IgD-negative memory B cell (primary cell): Measurements from ENCODE around the gene UBE2N. TPM values are rescaled to one million over a fixed set of nuclear protein-coding genes. Genes with fewer than 3 reads are reported as not detected.

Experiments used
- H3K27ac Mint-ChIP-seq, 3 donors: one replicate each; pipeline ENCODE4 v1.8.0; 2020 to 2022; ENCODE audit warnings: mild to moderate bottlenecking in 3 of 3, mixed read lengths in 3 of 3, moderate library complexity in 1 of 3
- H3K27me3 Mint-ChIP-seq: one replicate; pipeline ENCODE4 v1.8.0; 2021; ENCODE audit warnings: mixed read lengths
- H3K36me3 Mint-ChIP-seq: one replicate; pipeline ENCODE4 v1.8.0; 2020; ENCODE audit warnings: mild to moderate bottlenecking, mixed read lengths
- H3K4me1 Mint-ChIP-seq, 3 donors: one replicate each; pipeline ENCODE4 v1.8.0; 2020 to 2022; ENCODE audit warnings: mixed read lengths in 3 of 3, mild to moderate bottlenecking in 1 of 3
- H3K4me3 Mint-ChIP-seq, 4 donors: one replicate each; pipeline ENCODE4 v1.8.0; 2020 to 2022; ENCODE audit warnings: mild to moderate bottlenecking in 4 of 4, mixed read lengths in 4 of 4, moderate library complexity in 3 of 4
- H3K9me3 Mint-ChIP-seq, 3 donors: one replicate each; pipeline ENCODE4 v1.8.0; 2020 to 2021; ENCODE audit warnings: mixed read lengths in 3 of 3, mild to moderate bottlenecking in 1 of 3
- polyA plus RNA-seq: library from polyadenylated mRNA; unstranded; fragments of 300-500 nt; fragmentation: Illumina TruSeq; gene quantifications from one replicate; pipeline ENCODE4 v1.2.3, GENCODE V29; 2021

The UBE2N gene, protein sequence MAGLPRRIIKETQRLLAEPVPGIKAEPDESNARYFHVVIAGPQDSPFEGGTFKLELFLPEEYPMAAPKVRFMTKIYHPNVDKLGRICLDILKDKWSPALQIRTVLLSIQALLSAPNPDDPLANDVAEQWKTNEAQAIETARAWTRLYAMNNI
- 245 TPM for polyA plus RNA-seq

DNA sequence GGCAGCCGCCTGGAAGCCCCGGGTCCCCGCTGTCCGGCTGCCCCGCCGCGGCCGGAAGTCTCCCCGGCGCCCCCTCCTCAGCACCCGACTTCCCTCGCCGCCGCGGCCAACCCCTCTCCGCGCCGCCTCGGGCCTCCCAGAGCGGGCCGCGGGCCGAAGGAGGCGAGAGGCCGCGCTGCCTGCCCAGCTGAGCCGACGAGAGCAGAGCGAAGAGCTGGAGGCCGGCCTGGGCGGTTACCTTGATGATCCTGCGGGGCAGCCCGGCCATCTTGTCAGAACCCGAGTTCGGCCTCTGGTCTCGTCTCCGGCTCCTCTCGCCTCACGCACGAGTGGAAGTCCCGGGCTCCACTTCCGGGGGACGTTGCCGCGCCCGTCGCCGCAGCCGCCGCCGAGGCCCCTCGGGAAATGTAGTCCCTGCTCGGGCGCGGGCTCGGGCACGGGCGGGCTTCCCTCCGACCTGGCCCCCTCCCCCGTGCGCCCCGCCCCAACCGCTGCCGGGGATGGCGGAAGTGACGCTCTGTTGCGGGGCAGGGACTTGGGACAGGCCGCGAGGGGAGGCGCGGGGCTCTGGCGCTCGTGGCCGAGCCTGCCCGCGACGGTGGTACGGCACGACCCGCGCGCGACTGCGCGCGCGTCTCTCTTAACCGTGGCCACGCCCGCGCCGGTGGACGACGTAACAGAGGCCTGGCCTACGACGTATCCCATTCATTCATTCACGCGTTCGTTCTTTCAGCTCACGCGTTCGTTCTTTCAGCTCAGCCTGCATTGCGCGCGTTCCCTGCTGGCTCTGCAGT is at the start of gene UBE2N:
UBE2N (minus strand) TSS at position 331 of the 794 bp plus-strand sequence; CDS start at position 268, 63 bp downstream.
- Mint-ChIP-seq H3K9me3 (no peaks in the 10 kb centered on the region), H3K4me1 (peaks cover 31 to 47% (median 40%) of the 10 kb centered on the region in 3 donors), H3K27me3 (no peaks in the 10 kb centered on the region), H3K27ac (peak within 1 kb of the TSS; percentile 90 to 97 (median 93)), H3K36me3 (no peaks in the 10 kb centered on the region), H3K4me3 (peak within 1 kb of the TSS; percentile 94 to 99 (median 98))

DNA sequence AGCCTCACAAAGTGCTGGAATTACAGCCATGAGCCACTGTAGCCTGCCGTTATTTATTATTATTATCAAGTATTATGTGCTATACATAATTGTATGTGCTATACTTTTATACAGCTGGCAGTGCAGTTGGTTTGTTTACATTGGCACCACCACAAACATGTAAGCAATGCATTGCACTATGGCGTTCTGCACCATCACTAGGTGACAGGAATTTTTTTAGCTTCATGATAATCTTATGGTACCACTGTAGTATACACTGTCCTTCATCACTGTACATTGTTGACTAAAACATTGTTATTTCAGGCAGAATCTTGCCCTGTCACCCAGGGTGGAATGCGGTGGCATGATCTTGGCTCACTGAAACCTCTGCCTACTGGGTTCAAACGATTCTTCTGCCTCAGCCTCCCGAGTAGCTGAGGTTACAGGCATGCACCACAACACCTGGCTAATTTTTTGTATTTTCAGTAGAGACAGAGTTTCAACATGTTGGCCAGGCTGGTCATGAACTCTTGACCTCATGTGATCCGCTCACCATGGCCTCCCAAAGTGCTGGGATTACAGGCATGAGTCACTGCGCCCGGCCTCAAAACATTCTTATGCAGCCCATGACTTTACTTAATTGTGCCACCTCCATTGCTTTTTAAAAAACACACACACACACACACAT is 42.7 kb upstream of the UBE2N start:
- H3K9me3 Mint-ChIP-seq: no peaks in the 10 kb centered on the region
- H3K27me3 Mint-ChIP-seq: no peaks in the 10 kb centered on the region
- H3K4me1 Mint-ChIP-seq: no peaks in the 10 kb centered on the region
- H3K36me3 Mint-ChIP-seq: peaks cover 4% of the 10 kb centered on the region
- no peak overlapping the region for H3K4me3 Mint-ChIP-seq
- H3K27ac Mint-ChIP-seq: peak overlapping the region in 1 of 3 donors; percentile 74

- no peaks in the 10 kb centered on the region for H3K4me1 Mint-ChIP-seq
- peaks cover 6% of the 10 kb centered on the region for H3K36me3 Mint-ChIP-seq
- no peaks in the 10 kb centered on the region for H3K9me3 Mint-ChIP-seq
- no peak overlapping the region for H3K4me3 Mint-ChIP-seq
- H3K27me3 Mint-ChIP-seq: no peaks in the 10 kb centered on the region
- H3K27ac Mint-ChIP-seq: no peak overlapping the region
Observed at GRCh38 chr12:93483151-93483807, 41.5 kb upstream of the UBE2N start.

DNA sequence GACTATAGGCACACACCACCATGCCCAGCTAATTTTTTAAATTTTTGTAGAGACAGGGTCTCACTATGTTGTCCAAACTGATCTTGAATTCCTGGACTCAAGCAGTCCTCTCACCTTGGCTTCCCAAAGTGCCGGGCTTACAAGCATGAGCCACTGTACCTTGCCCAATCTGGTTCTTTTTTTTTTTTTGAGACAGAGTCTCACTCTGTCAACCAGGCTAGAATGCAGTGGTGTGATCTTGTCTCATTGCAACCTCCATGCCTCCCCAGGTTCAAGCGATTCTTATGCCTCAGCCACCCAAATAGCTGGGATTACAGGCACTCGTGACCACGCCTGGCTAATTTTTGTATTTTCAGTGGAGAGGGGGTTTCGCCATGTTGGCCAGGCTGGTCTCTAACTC is 41.0 kb upstream of the UBE2N start:
- Mint-ChIP-seq H3K4me3 (no peak overlapping the region), H3K36me3 (peaks cover 6% of the 10 kb centered on the region), H3K9me3 (no peaks in the 10 kb centered on the region), H3K27me3 (no peaks in the 10 kb centered on the region), H3K4me1 (no peaks in the 10 kb centered on the region), H3K27ac (no peak overlapping the region)

- H3K27ac Mint-ChIP-seq: no peak overlapping the region
- peaks cover 2% of the 10 kb centered on the region for H3K36me3 Mint-ChIP-seq
- H3K9me3 Mint-ChIP-seq: no peaks in the 10 kb centered on the region
- peaks cover 0 to 5% (median 0%) of the 10 kb centered on the region in 3 donors for H3K4me1 Mint-ChIP-seq
- H3K27me3 Mint-ChIP-seq: no peaks in the 10 kb centered on the region
- H3K4me3 Mint-ChIP-seq: no peak overlapping the region
Observed at GRCh38 chr12:93476555-93476954, 34.8 kb upstream of the UBE2N start.

- Mint-ChIP-seq H3K27ac (peak overlapping the region in 1 of 3 donors; percentile 89), H3K36me3 (no peaks in the 10 kb centered on the region), H3K4me3 (peak overlapping the region in 2 of 4 donors; percentile 14 to 31), H3K4me1 (peaks cover 22 to 24% (median 23%) of the 10 kb centered on the region in 3 donors), H3K9me3 (no peaks in the 10 kb centered on the region), H3K27me3 (no peaks in the 10 kb centered on the region)
Observed at GRCh38 chr12:93469386-93469785, 27.6 kb upstream of the UBE2N start.

- no peaks in the 10 kb centered on the region for H3K27me3 Mint-ChIP-seq
- peak overlapping the region; percentile 90 to 97 (median 95) for H3K27ac Mint-ChIP-seq
- no peaks in the 10 kb centered on the region for H3K9me3 Mint-ChIP-seq
- H3K4me1 Mint-ChIP-seq: peaks cover 22 to 24% (median 23%) of the 10 kb centered on the region in 3 donors
- peak overlapping the region; percentile 93 to 98 (median 94) for H3K4me3 Mint-ChIP-seq
- H3K36me3 Mint-ChIP-seq: no peaks in the 10 kb centered on the region
Observed at GRCh38 chr12:93468008-93468371, 26.2 kb upstream of the UBE2N start.

- peak within 1 kb of the TSS; percentile 90 to 97 (median 95) for H3K27ac Mint-ChIP-seq
- peaks cover 22 to 24% (median 23%) of the 10 kb centered on the region in 3 donors for H3K4me1 Mint-ChIP-seq
- no peaks in the 10 kb centered on the region for H3K27me3 Mint-ChIP-seq
- H3K36me3 Mint-ChIP-seq: no peaks in the 10 kb centered on the region
- peak within 1 kb of the TSS; percentile 93 to 98 (median 94) for H3K4me3 Mint-ChIP-seq
- no peaks in the 10 kb centered on the region for H3K9me3 Mint-ChIP-seq
Observed at GRCh38 chr12:93467351-93468007, 25.7 kb upstream of the UBE2N start, which contains the start of gene MRPL42. MRPL42 (plus strand) TSS chr12:93467514; CDS start chr12:93469286, 1,772 bp downstream.

GRCh38 chr12:93466625-93467350 is 25.0 kb upstream of the UBE2N start:
- Mint-ChIP-seq H3K36me3 (no peaks in the 10 kb centered on the region), H3K4me3 (peak overlapping the region; percentile 93 to 98 (median 94)), H3K9me3 (no peaks in the 10 kb centered on the region), H3K27me3 (no peaks in the 10 kb centered on the region), H3K27ac (peak overlapping the region; percentile 90 to 97 (median 95)), H3K4me1 (peaks cover 22 to 24% (median 23%) of the 10 kb centered on the region in 3 donors)

DNA sequence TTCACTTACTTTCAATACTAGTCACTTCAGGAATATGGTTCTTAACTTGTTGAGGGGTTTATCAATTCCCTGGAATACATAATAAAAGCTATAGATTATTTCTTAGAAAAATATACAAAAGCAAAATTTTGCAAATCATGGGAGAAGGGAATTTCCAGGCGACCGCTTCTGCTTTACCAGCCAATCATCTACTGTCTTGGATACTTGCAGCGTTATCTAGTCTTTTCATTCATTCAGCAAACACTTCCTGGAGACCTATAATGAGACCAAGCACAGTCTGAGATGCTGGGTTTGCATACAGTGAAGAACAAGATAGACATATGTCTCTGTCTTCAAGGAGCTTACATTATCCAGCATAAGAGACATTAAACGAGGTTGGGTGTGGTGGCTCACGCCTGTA is 24.1 kb upstream of the UBE2N start:
- Mint-ChIP-seq H3K4me3 (peak overlapping the region in 1 of 4 donors; percentile 37), H3K4me1 (peaks cover 22 to 26% (median 23%) of the 10 kb centered on the region in 3 donors), H3K27ac (peak overlapping the region in 1 of 3 donors; percentile 44), H3K9me3 (no peaks in the 10 kb centered on the region), H3K36me3 (no peaks in the 10 kb centered on the region), H3K27me3 (no peaks in the 10 kb centered on the region)

GRCh38 chr12:93461503-93461902 is 19.8 kb upstream of the UBE2N start:
- Mint-ChIP-seq H3K4me3 (no peak overlapping the region), H3K27ac (no peak overlapping the region), H3K4me1 (peaks cover 0 to 9% (median 6%) of the 10 kb centered on the region in 3 donors), H3K36me3 (peaks cover 1% of the 10 kb centered on the region), H3K27me3 (no peaks in the 10 kb centered on the region), H3K9me3 (no peaks in the 10 kb centered on the region)

GRCh38 chr12:93460902-93461301 is 19.2 kb upstream of the UBE2N start:
- Mint-ChIP-seq H3K4me1 (peaks cover 0 to 9% (median 6%) of the 10 kb centered on the region in 3 donors), H3K27me3 (no peaks in the 10 kb centered on the region), H3K9me3 (no peaks in the 10 kb centered on the region), H3K4me3 (no peak overlapping the region), H3K27ac (no peak overlapping the region), H3K36me3 (peaks cover 1% of the 10 kb centered on the region)

- peak overlapping the region in 1 of 3 donors; percentile 40 for H3K27ac Mint-ChIP-seq
- no peak overlapping the region for H3K4me3 Mint-ChIP-seq
- no peaks in the 10 kb centered on the region for H3K9me3 Mint-ChIP-seq
Observed at GRCh38 chr12:93460003-93460402, 18.3 kb upstream of the UBE2N start.

GRCh38 chr12:93459097-93459496 is 17.4 kb upstream of the UBE2N start:
- Mint-ChIP-seq H3K27ac (no peak overlapping the region), H3K4me1 (peaks cover 0 to 9% (median 6%) of the 10 kb centered on the region in 3 donors), H3K36me3 (peaks cover 1% of the 10 kb centered on the region), H3K4me3 (no peak overlapping the region), H3K27me3 (no peaks in the 10 kb centered on the region), H3K9me3 (no peaks in the 10 kb centered on the region)

More at GRCh38 chr12:93460003-93460402, 18.3 kb upstream of the UBE2N start:
- Mint-ChIP-seq H3K36me3 (peaks cover 1% of the 10 kb centered on the region), H3K27me3 (no peaks in the 10 kb centered on the region), H3K4me1 (peaks cover 0 to 9% (median 6%) of the 10 kb centered on the region in 3 donors)
